Nephron (organoid): ENCODE data around the gene FNBP1.

ENCODE experiments used
- H3K27ac Mint-ChIP-seq, 3 experiments: 2 replicates each; pipeline ENCODE4 v1.8.0; 2020; ENCODE audit warnings: mixed read lengths in 3 of 3, mild to moderate bottlenecking in 2 of 3, moderate library complexity in 1 of 3
- H3K27me3 Mint-ChIP-seq: 2 replicates; pipeline ENCODE4 v1.8.0; 2021; ENCODE audit warnings: low read depth, mild to moderate bottlenecking, moderate library complexity, mixed read lengths
- H3K36me3 Mint-ChIP-seq: 2 replicates; pipeline ENCODE4 v1.8.0; 2020; ENCODE audit warnings: low read depth, mixed read lengths
- H3K4me1 Mint-ChIP-seq: 2 replicates; pipeline ENCODE4 v1.8.0; 2020; ENCODE audit warnings: mixed read lengths
- H3K4me3 Mint-ChIP-seq, 3 experiments: 2 replicates each; pipeline ENCODE4 v1.8.0; 2020; ENCODE audit warnings: mild to moderate bottlenecking in 3 of 3, mixed read lengths in 3 of 3, moderate library complexity in 2 of 3
- H3K9me3 Mint-ChIP-seq: 2 replicates; pipeline ENCODE4 v1.8.0; 2020; ENCODE audit warnings: mixed read lengths
- TF ChIP-seq, protein P1 (sequence below), 3 experiments: fragments of 200-600 bp; sonication (generic); IDR thresholded peaks; one replicate each; pipeline ENCODE4 v1.5.0; 2021; ENCODE audit warnings: antibody characterized with exemption in 3 of 3; ENCODE audit not compliant: unreplicated experiment in 3 of 3

Gene FNBP1

DNA sequence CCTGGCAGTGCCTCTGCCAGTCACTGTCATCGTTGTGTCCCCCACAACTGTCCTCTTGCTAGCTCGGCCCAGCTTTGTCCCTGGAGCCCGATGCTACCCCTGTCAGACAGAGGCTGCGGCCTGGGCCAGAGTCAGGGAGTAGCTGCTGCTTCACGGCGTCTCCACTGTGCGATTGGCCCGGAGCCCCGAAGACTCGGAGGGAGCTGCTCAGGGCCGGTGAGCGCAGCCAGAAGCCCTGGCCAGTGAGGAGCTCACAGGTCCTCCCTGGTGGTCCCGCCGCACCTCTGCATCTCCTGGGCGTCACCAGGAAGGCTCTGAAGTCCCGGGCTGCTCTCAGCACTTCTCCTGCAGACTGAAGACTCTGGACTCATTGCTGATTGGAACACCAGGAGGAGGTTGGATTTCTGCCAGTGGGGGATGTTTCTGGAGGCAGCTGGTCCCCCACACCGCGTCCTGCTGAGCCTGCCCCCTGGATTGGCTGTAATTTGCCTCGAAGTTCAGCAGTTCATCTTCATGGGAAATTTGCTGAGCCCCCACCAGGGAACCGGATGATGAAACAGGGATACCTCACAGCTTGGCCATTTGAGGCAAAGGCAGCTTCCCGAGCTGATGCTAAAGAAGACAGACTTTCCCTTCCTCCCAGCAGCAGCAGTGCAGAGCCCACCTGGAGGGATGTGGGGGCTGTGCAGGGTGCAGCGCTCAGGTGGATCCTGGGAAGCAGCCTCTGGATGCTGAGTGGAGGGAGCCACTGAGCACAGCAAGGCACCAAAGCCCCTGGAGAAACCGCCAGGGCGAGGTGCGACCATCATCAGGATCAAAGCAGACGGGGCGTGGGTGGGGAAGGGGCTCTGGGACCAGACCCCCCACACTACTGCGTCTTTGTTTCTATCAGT is 162.1 kb downstream of the FNBP1 start:
- TF ChIP-seq, protein P1, sequence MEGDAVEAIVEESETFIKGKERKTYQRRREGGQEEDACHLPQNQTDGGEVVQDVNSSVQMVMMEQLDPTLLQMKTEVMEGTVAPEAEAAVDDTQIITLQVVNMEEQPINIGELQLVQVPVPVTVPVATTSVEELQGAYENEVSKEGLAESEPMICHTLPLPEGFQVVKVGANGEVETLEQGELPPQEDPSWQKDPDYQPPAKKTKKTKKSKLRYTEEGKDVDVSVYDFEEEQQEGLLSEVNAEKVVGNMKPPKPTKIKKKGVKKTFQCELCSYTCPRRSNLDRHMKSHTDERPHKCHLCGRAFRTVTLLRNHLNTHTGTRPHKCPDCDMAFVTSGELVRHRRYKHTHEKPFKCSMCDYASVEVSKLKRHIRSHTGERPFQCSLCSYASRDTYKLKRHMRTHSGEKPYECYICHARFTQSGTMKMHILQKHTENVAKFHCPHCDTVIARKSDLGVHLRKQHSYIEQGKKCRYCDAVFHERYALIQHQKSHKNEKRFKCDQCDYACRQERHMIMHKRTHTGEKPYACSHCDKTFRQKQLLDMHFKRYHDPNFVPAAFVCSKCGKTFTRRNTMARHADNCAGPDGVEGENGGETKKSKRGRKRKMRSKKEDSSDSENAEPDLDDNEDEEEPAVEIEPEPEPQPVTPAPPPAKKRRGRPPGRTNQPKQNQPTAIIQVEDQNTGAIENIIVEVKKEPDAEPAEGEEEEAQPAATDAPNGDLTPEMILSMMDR (IDR thresholded peaks at IDR 0.05; ENCODE audit: unreplicated experiment in 3 of 3), result no peak
- Mint-ChIP-seq H3K4me1 (peaks cover 37% of the 10 kb centered on the region), H3K4me3 (peak overlapping the region in 1 of 3 experiments; percentile 14), H3K36me3 (peaks cover 18% of the 10 kb centered on the region), H3K27ac (peak overlapping the region; percentile 69 to 92 (median 80)), H3K9me3 (no peaks in the 10 kb centered on the region), H3K27me3 (peaks cover 6% of the 10 kb centered on the region)

DNA sequence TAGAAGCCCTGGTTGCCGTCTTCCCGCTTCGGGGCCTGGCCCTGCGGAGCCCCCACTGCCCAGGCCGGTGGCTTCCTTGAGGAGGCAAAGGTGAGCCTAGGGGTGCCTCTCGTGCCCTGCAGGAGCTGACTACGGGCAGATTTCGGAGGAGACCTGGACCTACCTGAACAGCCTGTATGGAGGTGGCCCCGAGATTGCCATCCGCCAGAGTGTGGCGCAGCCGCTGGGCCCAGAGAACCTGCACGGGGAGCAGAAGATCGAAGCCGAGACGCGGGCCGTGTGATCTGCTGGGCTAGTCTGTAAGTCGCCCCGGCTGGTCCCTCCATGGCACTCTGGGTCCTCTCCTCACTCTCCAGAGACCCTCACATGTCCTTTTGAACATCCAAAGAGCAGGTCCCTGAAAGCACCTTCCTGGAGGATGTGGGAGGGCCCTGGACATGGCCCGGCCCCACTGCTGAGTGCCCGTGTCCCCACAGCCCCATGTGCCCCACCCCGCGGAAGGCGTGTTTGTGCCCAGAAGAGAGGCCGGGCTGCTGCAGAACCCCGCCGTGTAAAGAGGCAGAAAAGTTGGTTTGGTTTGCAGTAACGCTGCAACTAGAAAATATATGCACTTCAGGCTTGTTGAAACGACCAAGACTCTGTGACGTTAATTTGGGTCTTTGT is 162.9 kb downstream of the FNBP1 start:
- H3K36me3 Mint-ChIP-seq, result peaks cover 18% of the 10 kb centered on the region
- no peak overlapping the region for H3K4me3 Mint-ChIP-seq
- TF ChIP-seq, protein P1 (IDR thresholded peaks at IDR 0.05; ENCODE audit: unreplicated experiment in 3 of 3), result no peak
- peak overlapping the region; percentile 69 to 92 (median 80) for H3K27ac Mint-ChIP-seq
- H3K27me3 Mint-ChIP-seq, result peaks cover 6% of the 10 kb centered on the region
- peaks cover 30% of the 10 kb centered on the region for H3K4me1 Mint-ChIP-seq
- H3K9me3 Mint-ChIP-seq, result no peaks in the 10 kb centered on the region

DNA sequence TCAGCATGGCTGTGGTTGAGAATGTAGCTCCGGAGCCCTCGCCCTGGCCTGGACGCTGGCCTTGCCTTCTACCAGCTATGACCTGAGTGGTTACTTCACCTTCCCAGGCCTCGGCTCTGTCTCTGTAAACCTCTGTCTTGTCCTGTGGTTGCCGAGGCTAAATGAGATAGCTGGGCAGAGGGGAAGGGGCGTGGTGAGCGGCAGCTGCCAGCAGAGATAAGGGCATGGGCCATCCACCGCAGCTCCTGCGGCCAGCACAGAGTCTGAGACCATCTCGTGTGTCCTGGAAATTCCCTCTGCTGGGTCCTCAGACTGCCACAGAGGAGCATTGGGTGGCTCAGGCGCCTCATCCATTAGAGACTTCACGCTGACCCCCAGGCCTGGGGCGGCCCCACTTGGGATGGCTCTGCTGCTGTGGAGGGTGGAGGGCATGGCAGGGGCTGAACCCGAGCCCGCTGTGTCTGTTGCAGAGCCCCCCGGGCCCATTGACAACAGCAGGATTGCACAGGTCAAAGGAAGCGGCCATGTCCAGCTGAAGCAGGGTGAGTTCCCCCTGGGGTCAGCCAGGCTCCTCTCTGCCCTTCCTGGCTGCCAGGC is 163.8 kb downstream of the FNBP1 start:
- no peaks in the 10 kb centered on the region for H3K9me3 Mint-ChIP-seq
- no peaks in the 10 kb centered on the region for H3K27me3 Mint-ChIP-seq
- H3K4me3 Mint-ChIP-seq, result no peak overlapping the region
- H3K27ac Mint-ChIP-seq, result no peak overlapping the region
- H3K36me3 Mint-ChIP-seq, result peaks cover 24% of the 10 kb centered on the region
- TF ChIP-seq, protein P1 (IDR thresholded peaks at IDR 0.05; ENCODE audit: unreplicated experiment in 3 of 3), result no peak
- peaks cover 25% of the 10 kb centered on the region for H3K4me1 Mint-ChIP-seq

DNA sequence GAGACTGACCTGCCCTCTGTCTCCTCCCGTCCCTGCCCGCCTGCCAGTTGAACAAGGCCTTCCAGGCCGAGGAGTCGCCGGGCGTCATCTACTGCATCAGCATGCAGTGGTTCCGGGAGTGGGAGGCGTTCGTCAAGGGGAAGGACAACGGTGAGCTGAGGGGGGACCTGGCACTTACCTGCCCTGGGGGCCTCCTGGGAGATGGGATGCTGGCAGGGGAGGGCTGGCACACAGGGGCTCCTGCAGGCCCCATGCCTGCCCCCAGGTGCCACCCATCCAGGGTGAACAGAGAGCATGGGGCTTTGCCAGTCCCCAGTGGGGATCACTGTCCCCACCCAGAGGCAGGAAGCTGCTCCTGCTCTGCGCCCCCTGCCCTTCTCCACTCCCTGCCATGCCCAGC is 164.7 kb downstream of the FNBP1 start:
- peaks cover 26% of the 10 kb centered on the region for H3K4me1 Mint-ChIP-seq
- peaks cover 29% of the 10 kb centered on the region for H3K36me3 Mint-ChIP-seq
- H3K4me3 Mint-ChIP-seq, result no peak overlapping the region
- no peaks in the 10 kb centered on the region for H3K9me3 Mint-ChIP-seq
- H3K27me3 Mint-ChIP-seq, result no peaks in the 10 kb centered on the region
- no peak overlapping the region for H3K27ac Mint-ChIP-seq
- TF ChIP-seq, protein P1 (IDR thresholded peaks at IDR 0.05; ENCODE audit: unreplicated experiment in 3 of 3), result no peak

DNA sequence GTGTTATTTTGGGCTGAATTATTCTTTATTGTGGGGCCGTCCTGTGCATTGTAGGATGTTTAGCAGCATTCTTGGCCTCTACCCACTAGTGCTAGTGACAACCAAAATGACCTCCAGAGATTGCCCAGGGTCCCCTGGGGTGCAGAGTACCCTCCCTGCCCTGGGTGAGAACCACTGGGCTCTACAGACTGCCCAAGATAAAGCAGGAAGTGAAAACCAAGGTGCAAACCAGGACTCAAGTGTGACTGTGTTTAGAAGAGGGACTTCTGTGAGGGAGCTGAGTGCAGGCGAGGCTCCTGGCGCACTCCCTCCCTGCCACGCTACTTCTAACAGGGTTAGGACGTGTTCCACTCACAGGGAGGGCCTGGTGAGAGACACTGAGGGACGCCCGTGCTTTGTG is 166.2 kb downstream of the FNBP1 start:
- Mint-ChIP-seq H3K27ac (no peak overlapping the region), H3K36me3 (peaks cover 23% of the 10 kb centered on the region), H3K4me1 (peaks cover 21% of the 10 kb centered on the region), H3K27me3 (no peaks in the 10 kb centered on the region), H3K4me3 (no peak overlapping the region), H3K9me3 (no peaks in the 10 kb centered on the region)
- TF ChIP-seq, protein P1 (IDR thresholded peaks at IDR 0.05; ENCODE audit: unreplicated experiment in 3 of 3), result no peak
